Measurements from ENCODE around the gene IP6K1. TPM values are rescaled to one million over a fixed set of nuclear protein-coding genes. Genes with fewer than 3 reads are reported as not detected.

Gene IP6K1
- total and polyA plus RNA-seq, 12 donors: 12.3 to 73.9 (median 44.2) TPM

GRCh38 chr3:49718858-49719213 is 67.5 kb downstream of the IP6K1 start:
- intact Hi-C loops (cut with DNase I): no loop called here
- H3K4me1 ChIP-seq (replicated peaks in 1 of 2): peaks cover 7 to 23% of the 10 kb centered on the region in 2 donors
- no peaks in the 10 kb centered on the region for H3K9me3 ChIP-seq (replicated peaks in 1 of 3)
- 9 to 32% (median 13%) methylated on average over 9 to 33 of the region's 33 CpGs for WGBS, 4 donors
- H3K36me3 ChIP-seq (replicated peaks in 1 of 2): peaks cover 0 to 17% of the 10 kb centered on the region in 2 donors
- H3K4me3 ChIP-seq: peak overlapping the region in 2 of 4 donors; percentile 9 to 47
- TF ChIP-seq POLR2A (IDR thresholded peaks at IDR 0.05): no peak
- DNase-seq: peak in 3 of 7 donors; percentile 35 to 64 (median 39)
- no peak overlapping the region for H3K27ac ChIP-seq
- H3K27me3 ChIP-seq: no peaks in the 10 kb centered on the region

GRCh38 chr3:49717959-49718857 is 68.1 kb downstream of the IP6K1 start:
- no peaks in the 10 kb centered on the region for H3K9me3 ChIP-seq (replicated peaks in 1 of 3)
- H3K27me3 ChIP-seq: no peaks in the 10 kb centered on the region
- peak in 1 of 7 donors; percentile 7 for DNase-seq
- H3K36me3 ChIP-seq (replicated peaks in 1 of 2): peaks cover 0 to 17% of the 10 kb centered on the region in 2 donors
- H3K4me3 ChIP-seq: no peak overlapping the region
- 65 to 80% (median 68%) methylated on average over 36 to 75 of the region's 75 CpGs for WGBS, 4 donors
- intact Hi-C loops (cut with DNase I): no loop called here
- no peak overlapping the region for H3K27ac ChIP-seq
- peaks cover 7 to 23% of the 10 kb centered on the region in 2 donors for H3K4me1 ChIP-seq (replicated peaks in 1 of 2)
- no peak for TF ChIP-seq CTCF (IDR thresholded peaks at IDR 0.05)
- TF ChIP-seq POLR2A (IDR thresholded peaks at IDR 0.05): no peak

- 88 to 97% (median 92%) methylated on average over 8 to 14 of the region's 14 CpGs for WGBS, 4 donors
- TF ChIP-seq CTCF (IDR thresholded peaks at IDR 0.05): no peak
- Histone ChIP-seq H3K27ac (no peak overlapping the region), H3K36me3 (replicated peaks in 1 of 2) (peaks cover 0 to 15% of the 10 kb centered on the region in 2 donors), H3K4me1 (replicated peaks in 1 of 2) (peaks cover 0 to 16% of the 10 kb centered on the region in 2 donors), H3K4me3 (no peak overlapping the region), H3K9me3 (replicated peaks in 1 of 3) (no peaks in the 10 kb centered on the region), H3K27me3 (no peaks in the 10 kb centered on the region)
- intact Hi-C loops (cut with DNase I): no loop called here
- peak in 1 of 7 donors; percentile 7 for DNase-seq
Measured at GRCh38 chr3:49717211-49717958, 69.0 kb downstream of the IP6K1 start.

- no peak for TF ChIP-seq CTCF (IDR thresholded peaks at IDR 0.05)
- no peak for TF ChIP-seq POLR2A (IDR thresholded peaks at IDR 0.05)
- Histone ChIP-seq H3K9me3 (replicated peaks in 1 of 3) (no peaks in the 10 kb centered on the region), H3K27ac (no peak overlapping the region), H3K4me1 (replicated peaks in 1 of 2) (peaks cover 0 to 16% of the 10 kb centered on the region in 2 donors), H3K27me3 (no peaks in the 10 kb centered on the region), H3K4me3 (no peak overlapping the region), H3K36me3 (replicated peaks in 1 of 2) (peaks cover 0 to 9% of the 10 kb centered on the region in 2 donors)
- no peak for DNase-seq
- WGBS, 4 donors: 91 to 100% (median 96%) methylated on average over 3 to 16 of the region's 16 CpGs
- intact Hi-C loops (cut with DNase I): no loop called here
Measured at GRCh38 chr3:49716691-49717210, 69.6 kb downstream of the IP6K1 start.
